Breast epithelium (tissue), 4 donors: ENCODE measurements around the gene ZNF655. TPM values are rescaled to one million over a fixed set of nuclear protein-coding genes. Genes with fewer than 3 reads are reported as not detected.
"Not testable (repeated sequence)": the region's sequence is repeated elsewhere in the genome, so short reads cannot be mapped to it uniquely, and the experiment has no call there.

Source experiments
- DNase-seq, 2 donors: peaks; one replicate each; pipeline ENCODE4 v3.0.0-alpha.2; 2019; ENCODE audit warnings: low spot score in 2 of 2
- H3K27ac ChIP-seq, 2 donors: fragments of 200-600 bp; sonication (generic) in 1 of 2; one replicate each; pipeline ENCODE4 v1.5.1; 2016 to 2019; ENCODE audit warnings: mild to moderate bottlenecking in 1 of 2
- H3K27me3 ChIP-seq, 2 donors: fragments of 200-600 bp; sonication (generic) in 1 of 2; one replicate each; pipeline versions ENCODE4 v1.5.1 to v1.6.0; 2017 to 2019; ENCODE audit warnings: control low read depth in 1 of 2, mild to moderate bottlenecking in 1 of 2
- H3K36me3 ChIP-seq: fragments of 200-600 bp; one replicate; pipeline ENCODE4 v1.5.1; 2019
- H3K4me1 ChIP-seq, 2 donors: fragments of 200-600 bp; sonication (generic); one replicate each; pipeline ENCODE4 v1.5.1; 2016 to 2019; ENCODE audit warnings: control low read depth in 1 of 2
- H3K4me3 ChIP-seq, 3 donors: fragments of 200-600 bp; sonication (generic); 1 replicate in 2 of 3; 2 replicates in 1 of 3; pipeline ENCODE4 v1.5.1; 2016 to 2019; ENCODE audit warnings: mild to moderate bottlenecking in 3 of 3, moderate library complexity in 2 of 3
- H3K9me3 ChIP-seq, 2 donors: fragments of 200-600 bp; sonication (generic) in 1 of 2; one replicate each; pipeline ENCODE4 v1.5.1; 2016 to 2019; ENCODE audit warnings: control low read depth in 1 of 2
- CTCF ChIP-seq, 3 donors: fragments of 450-650 bp; IDR thresholded peaks; one replicate each; pipeline ENCODE4 v1.5.1; 2016 to 2017; ENCODE audit warnings: antibody characterized with exemption in 3 of 3, mild to moderate bottlenecking in 3 of 3, moderate library complexity in 3 of 3
- POLR2A ChIP-seq: fragments of 450-650 bp; IDR thresholded peaks from one replicate; pipeline ENCODE4 v1.6.1; 2016; ENCODE audit warnings: antibody characterized with exemption, mild to moderate bottlenecking, moderate library complexity
- POLR2AphosphoS5 ChIP-seq, 3 donors: sonication (generic); formaldehyde crosslinking; IDR thresholded peaks; one replicate each; pipeline ENCODE4 v1.6.1; 2017; ENCODE audit warnings: antibody characterized with exemption in 3 of 3
- intact Hi-C: fragments of 100-400 bp; cut with DNase I; formaldehyde crosslinking; loops from one replicate; pipeline ENCODE4 v1.15.1; 2023; ENCODE audit warnings: low total_unique reads
- total RNA-seq, 3 donors: library from RNA; depleted of rRNA; stranded (reverse); fragments of >200 nt; gene quantifications; one replicate each; pipeline ENCODE4 v1.1.0, GENCODE V29; 2016

The ZNF655 gene
- total RNA-seq, 3 donors from 2014 or later, result 100 to 129 (median 110) TPM

- Histone ChIP-seq H3K36me3 (no peaks in the 10 kb centered on the region), H3K4me1 (no peaks in the 10 kb centered on the region)
- intact Hi-C loops, result no loop called here
These were observed 13.3 kb downstream of the ZNF655 start for GRCh38 chr7:99571768-99572167.

GRCh38 chr7:99573257-99573656 is 14.8 kb downstream of the ZNF655 start:
- Histone ChIP-seq H3K4me3 (no peak overlapping the region), H3K27me3 (no peaks in the 10 kb centered on the region), H3K36me3 (no peaks in the 10 kb centered on the region), H3K4me1 (no peaks in the 10 kb centered on the region), H3K9me3 (no peaks in the 10 kb centered on the region), H3K27ac (no peak overlapping the region)
- DNase-seq, result no peak
- TF ChIP-seq POLR2AphosphoS5 (IDR thresholded peaks at IDR 0.05), result no peak
- no peak for TF ChIP-seq POLR2A
- no peak for TF ChIP-seq CTCF (IDR thresholded peaks at IDR 0.05)
- intact Hi-C loops, result no loop called here

More at GRCh38 chr7:99571768-99572167, 13.3 kb downstream of the ZNF655 start:
- Histone ChIP-seq H3K9me3 (no peaks in the 10 kb centered on the region), H3K4me3 (no peak overlapping the region), H3K27ac (no peak overlapping the region), H3K27me3 (no peaks in the 10 kb centered on the region)
- no peak for DNase-seq
- TF ChIP-seq POLR2A (no peak), POLR2AphosphoS5 (IDR thresholded peaks at IDR 0.05) (no peak), CTCF (IDR thresholded peaks at IDR 0.05) (no peak)

- TF ChIP-seq POLR2A, result no peak
- no peak for TF ChIP-seq POLR2AphosphoS5 (IDR thresholded peaks at IDR 0.05)
- no peak for TF ChIP-seq CTCF (IDR thresholded peaks at IDR 0.05)
- DNase-seq, result no peak
- Histone ChIP-seq H3K27me3 (no peaks in the 10 kb centered on the region), H3K27ac (no peak overlapping the region), H3K4me3 (no peak overlapping the region), H3K9me3 (no peaks in the 10 kb centered on the region), H3K36me3 (no peaks in the 10 kb centered on the region), H3K4me1 (no peaks in the 10 kb centered on the region)
- intact Hi-C loops, result no loop called here
These were observed 17.8 kb downstream of the ZNF655 start for GRCh38 chr7:99576251-99576650.

- no peaks in the 10 kb centered on the region for H3K27me3 ChIP-seq
- TF ChIP-seq POLR2AphosphoS5 (IDR thresholded peaks at IDR 0.05) (no peak), CTCF (IDR thresholded peaks at IDR 0.05) (no peak), POLR2A (no peak)
- H3K4me3 ChIP-seq, result peak overlapping the region; percentile 52 to 82 (median 69)
- no peaks in the 10 kb centered on the region for H3K9me3 ChIP-seq
- no peaks in the 10 kb centered on the region for H3K4me1 ChIP-seq
- DNase-seq, result no peak
- intact Hi-C loops, result no loop called here
- peak overlapping the region in 1 of 2 donors; percentile 74 for H3K27ac ChIP-seq
- no peaks in the 10 kb centered on the region for H3K36me3 ChIP-seq
These were observed 21.0 kb downstream of the ZNF655 start for GRCh38 chr7:99579281-99579955.

- intact Hi-C loops, result no loop called here
- no peaks in the 10 kb centered on the region for H3K4me1 ChIP-seq
- H3K4me3 ChIP-seq, result peak overlapping the region; percentile 52 to 82 (median 69)
- peak overlapping the region; percentile 52 to 74 for H3K27ac ChIP-seq
- DNase-seq, result no peak
- H3K9me3 ChIP-seq, result no peaks in the 10 kb centered on the region
- H3K36me3 ChIP-seq, result no peaks in the 10 kb centered on the region
- no peak for TF ChIP-seq CTCF (IDR thresholded peaks at IDR 0.05)
- no peak for TF ChIP-seq POLR2A
- TF ChIP-seq POLR2AphosphoS5 (IDR thresholded peaks at IDR 0.05), result no peak
- no peaks in the 10 kb centered on the region for H3K27me3 ChIP-seq
These were observed 21.7 kb downstream of the ZNF655 start for GRCh38 chr7:99579956-99580777.

- intact Hi-C loops, result not testable (repeated sequence)
These were observed 22.4 kb downstream of the ZNF655 start for GRCh38 chr7:99580778-99581332.

More at GRCh38 chr7:99580778-99581332, 22.4 kb downstream of the ZNF655 start:
- DNase-seq, H3K27ac ChIP-seq, H3K4me1 ChIP-seq, H3K36me3 ChIP-seq, H3K9me3 ChIP-seq, H3K27me3 ChIP-seq: not testable (repeated sequence)
- peak overlapping the region; percentile 52 to 82 (median 69) for H3K4me3 ChIP-seq
